H1 (cell line): ENCODE results near the gene SHISA7. TPM values are rescaled to one million over a fixed set of nuclear protein-coding genes. Genes with fewer than 3 reads are reported as not detected.

ENCODE experiments used
- EP300 ChIP-seq, 2 experiments: IDR thresholded peaks; 1 replicate in 1 of 2; 2 replicates in 1 of 2; pipeline ENCODE4 v1.6.1; 2011 to 2012; ENCODE audit warnings: low read depth in 2 of 2, low read length in 2 of 2, mild to moderate bottlenecking in 2 of 2, borderline replicate concordance in 1 of 2, inconsistent platforms in 1 of 2, moderate library complexity in 1 of 2
- polyA plus RNA-seq, 7 experiments: library from polyadenylated mRNA; depleted of rRNA in 3 of 7; stranded (reverse) in 5 of 7; unstranded in 2 of 7; fragments of >200 nt in 5 of 7; fragments of 200-250 nt in 2 of 7; gene quantifications; 1 replicate in 5 of 7; 2 replicates in 1 of 7; 4 replicates in 1 of 7; pipeline versions ENCODE4 v1.2.1 to v1.2.3, GENCODE V29; 2011 to 2013; ENCODE audit warnings: missing spikeins in 2 of 7, mixed read lengths in 2 of 7
- total RNA-seq: library from RNA; stranded (reverse); fragmentation: NEBNext Ultra II Directional; extraction: Animal tissue kit (Norgen Biotek cat#: 25700); gene quantifications from 2 replicates; pipeline ENCODE4 v1.2.1, GENCODE V29; 2021

The SHISA7 gene
- total and polyA plus RNA-seq, 2 of the 8 experiments (the other 6 are each of a cell fraction or from before 2014, with no cell fraction given) = 0.76 to 1.0 TPM

DNA sequence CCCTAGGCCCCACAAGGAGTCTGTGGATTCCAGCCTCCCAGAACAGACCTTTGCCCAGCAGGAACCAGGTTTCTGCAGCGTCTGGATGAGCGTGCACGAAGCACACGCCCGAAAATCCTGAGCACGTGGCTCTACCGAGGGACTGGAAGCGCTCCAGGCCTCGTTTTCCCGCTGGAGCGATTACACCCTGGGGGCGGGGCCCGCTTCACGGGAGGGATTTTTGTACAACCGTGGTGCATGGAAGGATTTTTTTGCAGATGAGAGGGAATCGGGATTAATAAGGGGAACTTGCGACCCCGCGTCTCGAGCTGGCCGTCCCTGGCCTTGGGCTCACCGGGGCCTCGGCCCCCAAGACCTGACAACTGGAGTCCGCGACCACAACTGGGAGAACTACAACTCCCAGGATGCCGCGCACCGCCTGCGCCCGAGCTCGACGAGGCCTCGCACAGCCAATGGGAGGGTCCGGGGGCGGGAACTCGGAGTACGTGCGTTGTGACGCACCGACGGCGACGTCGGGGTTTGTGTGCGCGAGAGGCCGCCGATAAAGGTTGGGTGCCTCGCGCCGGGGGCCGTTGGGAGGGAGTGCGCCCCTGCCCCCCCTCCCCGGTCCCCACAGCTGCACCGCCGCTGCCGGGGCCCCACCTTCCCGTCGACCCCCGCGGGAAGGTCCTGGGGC, 33.1 kb upstream of the SHISA7 start, which contains the start of gene ZNF628 (continued):
- TF ChIP-seq EP300 (IDR thresholded peaks at IDR 0.05; ENCODE audit: borderline replicate concordance in 1 of 2, low read depth in 2 of 2, low read length in 2 of 2) = no peak
- TF ChIP-seq, all 59 proteins: peak for 18
